Fibroblast of lung (primary cell): ENCODE measurements around the gene KRTAP5-6.

ENCODE experiments used
- CTCF ChIP-seq, 2 donors: IDR thresholded peaks in 1 of 2; conservative IDR thresholded peaks in 1 of 2; 1 replicate in 1 of 2; 2 replicates in 1 of 2; pipeline ENCODE4 v1.5.1; 2011 to 2012; ENCODE audit warnings: low read length in 2 of 2, control low read depth in 1 of 2, inconsistent platforms in 1 of 2, low read depth in 1 of 2, mild to moderate bottlenecking in 1 of 2
- EZH2 ChIP-seq: IDR thresholded peaks from 2 replicates; pipeline ENCODE4 v1.5.1; 2012; ENCODE audit warnings: low read length, control low read depth, mild to moderate bottlenecking; ENCODE audit errors: missing control alignments

- TF ChIP-seq CTCF (conservative IDR thresholded peaks at IDR 0.05 in 1 of 2, IDR thresholded peaks at IDR 0.05 in 1 of 2; ENCODE audit: low read depth in 1 of 2, low read length in 2 of 2) (no peak), EZH2 (no peak)
Observed at GRCh38 chr11:1670905-1671371, 26.1 kb upstream of the KRTAP5-6 start.
